ENCODE data around the gene NEK8.

DNA sequence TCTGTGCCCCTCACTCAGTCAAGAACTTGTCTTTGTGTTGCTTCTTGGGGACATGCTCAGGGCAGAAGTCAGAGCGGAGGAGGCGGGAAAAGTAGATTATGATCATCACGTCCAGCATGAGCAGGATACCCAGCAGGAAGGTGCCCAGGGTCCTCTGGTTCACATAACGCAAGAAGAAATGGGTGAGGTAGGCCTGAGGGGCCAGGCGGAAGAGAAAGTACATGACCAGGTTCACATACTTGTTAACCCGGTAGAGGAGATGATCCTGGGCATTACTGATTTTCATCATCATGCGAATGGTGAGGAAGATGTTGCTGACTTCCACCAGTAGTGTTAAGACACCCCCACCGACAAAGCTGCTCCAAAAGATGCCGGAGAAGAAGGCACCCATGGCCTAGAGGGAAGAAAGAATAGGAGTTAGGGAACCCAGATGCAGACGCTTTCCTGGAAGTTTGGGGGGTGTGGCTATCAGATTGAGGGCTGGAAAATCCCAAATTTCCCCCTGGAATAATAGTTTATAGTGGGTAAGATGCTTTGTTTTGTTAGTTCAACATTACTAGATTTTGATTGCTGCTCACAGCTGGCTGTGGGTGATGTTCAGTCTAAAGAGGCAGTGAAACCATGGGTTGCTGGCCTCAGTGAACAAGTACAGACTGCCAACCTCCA lies 4.0 kb upstream of the NEK8 start:
- TF ChIP-seq, protein P1, sequence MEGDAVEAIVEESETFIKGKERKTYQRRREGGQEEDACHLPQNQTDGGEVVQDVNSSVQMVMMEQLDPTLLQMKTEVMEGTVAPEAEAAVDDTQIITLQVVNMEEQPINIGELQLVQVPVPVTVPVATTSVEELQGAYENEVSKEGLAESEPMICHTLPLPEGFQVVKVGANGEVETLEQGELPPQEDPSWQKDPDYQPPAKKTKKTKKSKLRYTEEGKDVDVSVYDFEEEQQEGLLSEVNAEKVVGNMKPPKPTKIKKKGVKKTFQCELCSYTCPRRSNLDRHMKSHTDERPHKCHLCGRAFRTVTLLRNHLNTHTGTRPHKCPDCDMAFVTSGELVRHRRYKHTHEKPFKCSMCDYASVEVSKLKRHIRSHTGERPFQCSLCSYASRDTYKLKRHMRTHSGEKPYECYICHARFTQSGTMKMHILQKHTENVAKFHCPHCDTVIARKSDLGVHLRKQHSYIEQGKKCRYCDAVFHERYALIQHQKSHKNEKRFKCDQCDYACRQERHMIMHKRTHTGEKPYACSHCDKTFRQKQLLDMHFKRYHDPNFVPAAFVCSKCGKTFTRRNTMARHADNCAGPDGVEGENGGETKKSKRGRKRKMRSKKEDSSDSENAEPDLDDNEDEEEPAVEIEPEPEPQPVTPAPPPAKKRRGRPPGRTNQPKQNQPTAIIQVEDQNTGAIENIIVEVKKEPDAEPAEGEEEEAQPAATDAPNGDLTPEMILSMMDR (IDR thresholded peaks at IDR 0.05): no peak
- TF ChIP-seq POLR2A (IDR thresholded peaks at IDR 0.05) (no peak), POLR2AphosphoS5 (IDR thresholded peaks at IDR 0.05) (no peak)
